SH-SY5Y (cell line): Measurements from ENCODE around the gene RAB10.

Source experiments
- GATA2 ChIP-seq: IDR thresholded peaks from 2 replicates; pipeline ENCODE4 v1.6.1; 2011; ENCODE audit warnings: mild to moderate bottlenecking, low read depth, low read length
- GATA3 ChIP-seq: IDR thresholded peaks from 2 replicates; pipeline ENCODE4 v1.6.1; 2011; ENCODE audit warnings: low read depth, mild to moderate bottlenecking, low read length, moderate library complexity

GRCh38 chr2:26067186-26067974, 33.5 kb downstream of the RAB10 start:
- TF ChIP-seq GATA3 (no peak), GATA2 (no peak)
